A549 (cell line): ENCODE results near the gene VANGL1.

Source experiments
- JUN ChIP-seq, 2 experiments: fragments of >200 bp; sonication (Bioruptor Twin); formaldehyde crosslinking; IDR thresholded peaks; 2 replicates in 1 of 2; 3 replicates in 1 of 2; pipeline ENCODE4 v1.6.1; 2016 to 2017
- RFX5 ChIP-seq: fragments of 450-650 bp; IDR thresholded peaks from 2 replicates; pipeline ENCODE4 v1.7.1; 2014; ENCODE audit warnings: antibody characterized with exemption, mild to moderate bottlenecking, moderate library complexity
- ZFP36 ChIP-seq: fragments of 450-650 bp; IDR thresholded peaks from 2 replicates; pipeline ENCODE4 v1.6.1; 2014; ENCODE audit warnings: borderline replicate concordance; ENCODE audit not compliant: partially characterized antibody
- TF ChIP-seq, protein P1 (sequence below): fragments of >200 bp; sonication (Bioruptor Twin); formaldehyde crosslinking; IDR thresholded peaks from 3 replicates; pipeline ENCODE4 v1.5.1; 2016
- TF ChIP-seq, protein P2 (sequence below): fragments of >200 bp; sonication (Bioruptor Twin); formaldehyde crosslinking; IDR thresholded peaks from 3 replicates; pipeline ENCODE4 v1.6.1; 2016
- TF ChIP-seq, protein P3 (sequence below): fragments of 200-600 bp; sonication (generic); IDR thresholded peaks from 2 replicates; pipeline ENCODE4 v1.6.1; 2016; ENCODE audit warnings: antibody characterized with exemption, mild to moderate bottlenecking, moderate library complexity

DNA sequence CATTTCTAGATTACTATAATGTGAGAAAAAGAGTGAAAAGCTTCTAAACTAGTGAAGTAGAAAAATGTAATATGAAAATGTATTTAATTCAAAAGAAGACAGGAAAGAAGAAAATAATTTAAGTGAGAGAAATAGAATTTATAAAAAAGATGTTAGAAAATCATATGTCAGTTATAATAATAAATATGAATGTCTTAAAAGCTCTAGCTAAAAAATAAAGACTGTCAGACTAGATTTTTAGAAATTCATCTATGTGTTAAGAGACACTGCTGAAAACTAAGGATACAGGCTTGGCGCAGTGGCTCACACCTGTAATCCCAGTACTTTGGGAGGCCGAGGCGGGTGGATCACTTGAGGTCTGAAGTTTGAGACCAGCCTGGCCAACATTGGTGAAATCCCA, 37.3 kb upstream of the VANGL1 start:
- TF ChIP-seq, protein P1, sequence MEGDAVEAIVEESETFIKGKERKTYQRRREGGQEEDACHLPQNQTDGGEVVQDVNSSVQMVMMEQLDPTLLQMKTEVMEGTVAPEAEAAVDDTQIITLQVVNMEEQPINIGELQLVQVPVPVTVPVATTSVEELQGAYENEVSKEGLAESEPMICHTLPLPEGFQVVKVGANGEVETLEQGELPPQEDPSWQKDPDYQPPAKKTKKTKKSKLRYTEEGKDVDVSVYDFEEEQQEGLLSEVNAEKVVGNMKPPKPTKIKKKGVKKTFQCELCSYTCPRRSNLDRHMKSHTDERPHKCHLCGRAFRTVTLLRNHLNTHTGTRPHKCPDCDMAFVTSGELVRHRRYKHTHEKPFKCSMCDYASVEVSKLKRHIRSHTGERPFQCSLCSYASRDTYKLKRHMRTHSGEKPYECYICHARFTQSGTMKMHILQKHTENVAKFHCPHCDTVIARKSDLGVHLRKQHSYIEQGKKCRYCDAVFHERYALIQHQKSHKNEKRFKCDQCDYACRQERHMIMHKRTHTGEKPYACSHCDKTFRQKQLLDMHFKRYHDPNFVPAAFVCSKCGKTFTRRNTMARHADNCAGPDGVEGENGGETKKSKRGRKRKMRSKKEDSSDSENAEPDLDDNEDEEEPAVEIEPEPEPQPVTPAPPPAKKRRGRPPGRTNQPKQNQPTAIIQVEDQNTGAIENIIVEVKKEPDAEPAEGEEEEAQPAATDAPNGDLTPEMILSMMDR, result no peak
- TF ChIP-seq, protein P2, sequence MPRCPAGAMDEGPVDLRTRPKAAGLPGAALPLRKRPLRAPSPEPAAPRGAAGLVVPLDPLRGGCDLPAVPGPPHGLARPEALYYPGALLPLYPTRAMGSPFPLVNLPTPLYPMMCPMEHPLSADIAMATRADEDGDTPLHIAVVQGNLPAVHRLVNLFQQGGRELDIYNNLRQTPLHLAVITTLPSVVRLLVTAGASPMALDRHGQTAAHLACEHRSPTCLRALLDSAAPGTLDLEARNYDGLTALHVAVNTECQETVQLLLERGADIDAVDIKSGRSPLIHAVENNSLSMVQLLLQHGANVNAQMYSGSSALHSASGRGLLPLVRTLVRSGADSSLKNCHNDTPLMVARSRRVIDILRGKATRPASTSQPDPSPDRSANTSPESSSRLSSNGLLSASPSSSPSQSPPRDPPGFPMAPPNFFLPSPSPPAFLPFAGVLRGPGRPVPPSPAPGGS, result no peak
- TF ChIP-seq JUN (IDR thresholded peaks at IDR 0.05) (no peak), ZFP36 (no peak), RFX5 (no peak)
- TF ChIP-seq, protein P3, sequence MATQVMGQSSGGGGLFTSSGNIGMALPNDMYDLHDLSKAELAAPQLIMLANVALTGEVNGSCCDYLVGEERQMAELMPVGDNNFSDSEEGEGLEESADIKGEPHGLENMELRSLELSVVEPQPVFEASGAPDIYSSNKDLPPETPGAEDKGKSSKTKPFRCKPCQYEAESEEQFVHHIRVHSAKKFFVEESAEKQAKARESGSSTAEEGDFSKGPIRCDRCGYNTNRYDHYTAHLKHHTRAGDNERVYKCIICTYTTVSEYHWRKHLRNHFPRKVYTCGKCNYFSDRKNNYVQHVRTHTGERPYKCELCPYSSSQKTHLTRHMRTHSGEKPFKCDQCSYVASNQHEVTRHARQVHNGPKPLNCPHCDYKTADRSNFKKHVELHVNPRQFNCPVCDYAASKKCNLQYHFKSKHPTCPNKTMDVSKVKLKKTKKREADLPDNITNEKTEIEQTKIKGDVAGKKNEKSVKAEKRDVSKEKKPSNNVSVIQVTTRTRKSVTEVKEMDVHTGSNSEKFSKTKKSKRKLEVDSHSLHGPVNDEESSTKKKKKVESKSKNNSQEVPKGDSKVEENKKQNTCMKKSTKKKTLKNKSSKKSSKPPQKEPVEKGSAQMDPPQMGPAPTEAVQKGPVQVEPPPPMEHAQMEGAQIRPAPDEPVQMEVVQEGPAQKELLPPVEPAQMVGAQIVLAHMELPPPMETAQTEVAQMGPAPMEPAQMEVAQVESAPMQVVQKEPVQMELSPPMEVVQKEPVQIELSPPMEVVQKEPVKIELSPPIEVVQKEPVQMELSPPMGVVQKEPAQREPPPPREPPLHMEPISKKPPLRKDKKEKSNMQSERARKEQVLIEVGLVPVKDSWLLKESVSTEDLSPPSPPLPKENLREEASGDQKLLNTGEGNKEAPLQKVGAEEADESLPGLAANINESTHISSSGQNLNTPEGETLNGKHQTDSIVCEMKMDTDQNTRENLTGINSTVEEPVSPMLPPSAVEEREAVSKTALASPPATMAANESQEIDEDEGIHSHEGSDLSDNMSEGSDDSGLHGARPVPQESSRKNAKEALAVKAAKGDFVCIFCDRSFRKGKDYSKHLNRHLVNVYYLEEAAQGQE, result no peak
